Mesothelial cell of epicardium (in vitro differentiated cells): ENCODE measurements around the gene ISY1. TPM values are rescaled to one million over a fixed set of nuclear protein-coding genes. Genes with fewer than 3 reads are reported as not detected.
A peak's percentile ranks its signal among the peaks of the same experiment; 100 is the strongest.

Source experiments
- DNase-seq, 2 experiments: peaks; one replicate each; pipeline ENCODE4 v3.0.0; 2021; ENCODE audit warnings: low spot score in 2 of 2; ENCODE audit not compliant: unreplicated experiment in 2 of 2
- H3K27ac Mint-ChIP-seq: 2 replicates; pipeline ENCODE4 v1.8.0; 2021; ENCODE audit warnings: mixed read lengths
- H3K27me3 Mint-ChIP-seq: 2 replicates; pipeline ENCODE4 v1.8.0; 2021; ENCODE audit warnings: low read depth, mixed read lengths
- H3K36me3 Mint-ChIP-seq: 2 replicates; pipeline ENCODE4 v1.8.0; 2021; ENCODE audit warnings: mixed read lengths
- H3K4me1 Mint-ChIP-seq: 2 replicates; pipeline ENCODE4 v1.8.0; 2021; ENCODE audit warnings: mixed read lengths
- H3K4me3 Mint-ChIP-seq: 2 replicates; pipeline ENCODE4 v1.8.0; 2021; ENCODE audit warnings: mild to moderate bottlenecking, moderate library complexity, mixed read lengths
- H3K9me3 Mint-ChIP-seq: 2 replicates; pipeline ENCODE4 v1.8.0; 2021; ENCODE audit warnings: mixed read lengths
- CTCF ChIP-seq: fragments of 200-600 bp; sonication (generic); IDR thresholded peaks from one replicate; pipeline ENCODE4 v1.5.0; 2021; ENCODE audit warnings: antibody characterized with exemption; ENCODE audit not compliant: unreplicated experiment
- total RNA-seq: library from RNA; stranded (reverse); gene quantifications from 3 replicates; pipeline ENCODE4 v1.2.1, GENCODE V29; 2021

Gene ISY1
- 37.5 to 40.3 TPM (median 38.5 TPM) in 3 replicates for total RNA-seq

- Mint-ChIP-seq H3K36me3 (peaks cover 6% of the 10 kb centered on the region), H3K27ac (peak within 1 kb of the TSS; percentile 100)
- peak; percentile 80 for TF ChIP-seq CTCF
These were observed at the start of gene ISY1 for GRCh38 chr3:129160891-129161859. ISY1 (minus strand) TSS chr3:129161063; CDS start chr3:129160975, 88 bp downstream.

GRCh38 chr3:129207479-129207878, 46.6 kb upstream of the ISY1 start:
- H3K36me3 Mint-ChIP-seq: no peaks in the 10 kb centered on the region
- no peaks in the 10 kb centered on the region for H3K27me3 Mint-ChIP-seq
- DNase-seq: no peak
- peaks cover 6% of the 10 kb centered on the region for H3K4me1 Mint-ChIP-seq
- no peaks in the 10 kb centered on the region for H3K9me3 Mint-ChIP-seq
- no peak overlapping the region for H3K27ac Mint-ChIP-seq
- TF ChIP-seq CTCF: no peak
- no peak overlapping the region for H3K4me3 Mint-ChIP-seq

More at GRCh38 chr3:129160891-129161859, at the start of gene ISY1:
- Mint-ChIP-seq H3K27me3 (no peaks in the 10 kb centered on the region), H3K9me3 (no peaks in the 10 kb centered on the region), H3K4me3 (peak within 1 kb of the TSS; percentile 85), H3K4me1 (peaks cover 27% of the 10 kb centered on the region)
- DNase-seq: peak; percentile 75 to 87

- Mint-ChIP-seq H3K36me3 (no peaks in the 10 kb centered on the region), H3K4me3 (no peak overlapping the region), H3K27ac (no peak overlapping the region), H3K27me3 (no peaks in the 10 kb centered on the region), H3K4me1 (no peaks in the 10 kb centered on the region), H3K9me3 (no peaks in the 10 kb centered on the region)
- no peak for TF ChIP-seq CTCF
- no peak for DNase-seq
These were observed 44.4 kb upstream of the ISY1 start for GRCh38 chr3:129205109-129205832.

GRCh38 chr3:129204473-129204872, 43.6 kb upstream of the ISY1 start:
- H3K27me3 Mint-ChIP-seq: no peaks in the 10 kb centered on the region

GRCh38 chr3:129199366-129199765, 38.5 kb upstream of the ISY1 start:
- H3K36me3 Mint-ChIP-seq: peaks cover 3% of the 10 kb centered on the region
- H3K4me3 Mint-ChIP-seq: no peak overlapping the region
- no peak for DNase-seq
- no peaks in the 10 kb centered on the region for H3K4me1 Mint-ChIP-seq
- no peak overlapping the region for H3K27ac Mint-ChIP-seq
- H3K27me3 Mint-ChIP-seq: no peaks in the 10 kb centered on the region
- TF ChIP-seq CTCF: no peak
- H3K9me3 Mint-ChIP-seq: no peaks in the 10 kb centered on the region

More at GRCh38 chr3:129204473-129204872, 43.6 kb upstream of the ISY1 start:
- H3K27ac Mint-ChIP-seq: no peak overlapping the region
- TF ChIP-seq CTCF: no peak
- H3K9me3 Mint-ChIP-seq: no peaks in the 10 kb centered on the region
- H3K4me3 Mint-ChIP-seq: no peak overlapping the region
- H3K36me3 Mint-ChIP-seq: peaks cover under 1% of the 10 kb centered on the region
- DNase-seq: no peak
- H3K4me1 Mint-ChIP-seq: no peaks in the 10 kb centered on the region
